Measurements from ENCODE around the gene MAP2K1. TPM values are rescaled to one million over a fixed set of nuclear protein-coding genes. Genes with fewer than 3 reads are reported as not detected.
A peak's percentile ranks its signal among the peaks of the same experiment; 100 is the strongest.

The MAP2K1 gene
- total RNA-seq, 2 experiments from 2014 or later: 33.8 to 34.7 TPM

GRCh38 chr15:66476535-66476934 is 89.8 kb downstream of the MAP2K1 start:
- TF ChIP-seq CTCF (IDR thresholded peaks at IDR 0.05): no peak
- CTCF ChIA-PET: no interaction called here

GRCh38 chr15:66477011-66477410 is 90.3 kb downstream of the MAP2K1 start:
- Histone ChIP-seq H3K4me1 (ENCODE audit: insufficient read depth, low read length) (peaks cover 10% of the 10 kb centered on the region), H3K27ac (ENCODE audit: low read depth in 1 of 2, low read length in 2 of 2) (no peak overlapping the region), H3K4me3 (ENCODE audit: low read length) (no peak overlapping the region), H3K27me3 (ENCODE audit: control insufficient read depth in 1 of 2, insufficient read depth in 2 of 2, low read length in 2 of 2) (no peaks in the 10 kb centered on the region), H3K36me3 (ENCODE audit: insufficient read depth, low read length) (peaks cover 16% of the 10 kb centered on the region), H3K9me3 (ENCODE audit: control insufficient read depth in 1 of 2, insufficient read depth in 1 of 2, low read length in 2 of 2) (no peaks in the 10 kb centered on the region)
- Mint-ChIP-seq H3K4me3 (no peak overlapping the region), H3K27me3 (no peaks in the 10 kb centered on the region), H3K27ac (peak overlapping the region; percentile 40), H3K9me3 (no peaks in the 10 kb centered on the region), H3K36me3 (ENCODE audit: low read depth) (peaks cover 20% of the 10 kb centered on the region), H3K4me1 (ENCODE audit: low read depth) (peaks cover 33% of the 10 kb centered on the region)
- TF ChIP-seq CTCF (IDR thresholded peaks at IDR 0.05): no peak
- DNase-seq: no peak
- intact Hi-C loops (cut with DNase I, micrococcal nuclease): no loop called here
- no peak for ATAC-seq (ENCODE audit: poor library complexity)
- CTCF ChIA-PET: no interaction called here
- POLR2A ChIA-PET: no interaction called here

More at GRCh38 chr15:66476535-66476934, 89.8 kb downstream of the MAP2K1 start:
- Histone ChIP-seq H3K36me3 (ENCODE audit: insufficient read depth, low read length) (peaks cover 12% of the 10 kb centered on the region), H3K4me3 (ENCODE audit: low read length) (no peak overlapping the region), H3K4me1 (ENCODE audit: insufficient read depth, low read length) (peaks cover 14% of the 10 kb centered on the region), H3K27me3 (ENCODE audit: control insufficient read depth in 1 of 2, insufficient read depth in 2 of 2, low read length in 2 of 2) (no peaks in the 10 kb centered on the region), H3K27ac (ENCODE audit: low read depth in 1 of 2, low read length in 2 of 2) (no peak overlapping the region), H3K9me3 (ENCODE audit: control insufficient read depth in 1 of 2, insufficient read depth in 1 of 2, low read length in 2 of 2) (no peaks in the 10 kb centered on the region)
- Mint-ChIP-seq H3K27ac (peak overlapping the region; percentile 40), H3K9me3 (no peaks in the 10 kb centered on the region), H3K27me3 (no peaks in the 10 kb centered on the region), H3K4me3 (no peak overlapping the region), H3K36me3 (ENCODE audit: low read depth) (peaks cover 15% of the 10 kb centered on the region), H3K4me1 (ENCODE audit: low read depth) (peaks cover 38% of the 10 kb centered on the region)
- POLR2A ChIA-PET: no interaction called here
- DNase-seq (no peak), ATAC-seq (ENCODE audit: poor library complexity) (no peak)
- intact Hi-C loops (cut with DNase I, micrococcal nuclease): no loop called here

GRCh38 chr15:66480267-66480666 is 93.6 kb downstream of the MAP2K1 start:
- intact Hi-C loops (cut with DNase I, micrococcal nuclease): no loop called here
- ChIA-PET POLR2A (interaction anchor here (1.0 to 1.1 kb wide), 2 partner anchors 8 to 94 kb away, joined by 3 to 5 read pairs; partner anchors contain the start of gene MAP2K1), CTCF (no interaction called here)
- Mint-ChIP-seq H3K27ac (peak overlapping the region; percentile 5), H3K9me3 (no peaks in the 10 kb centered on the region), H3K4me3 (no peak overlapping the region), H3K27me3 (no peaks in the 10 kb centered on the region), H3K36me3 (ENCODE audit: low read depth) (peaks cover 41% of the 10 kb centered on the region), H3K4me1 (ENCODE audit: low read depth) (peaks cover 17% of the 10 kb centered on the region)
- no peaks in the 10 kb centered on the region for H3K27me3 ChIP-seq (ENCODE audit: control insufficient read depth in 1 of 2, insufficient read depth in 2 of 2, low read length in 2 of 2)
- no peaks in the 10 kb centered on the region for H3K9me3 ChIP-seq (ENCODE audit: control insufficient read depth in 1 of 2, insufficient read depth in 1 of 2, low read length in 2 of 2)
- no peak for TF ChIP-seq CTCF (IDR thresholded peaks at IDR 0.05)
- H3K27ac ChIP-seq (ENCODE audit: low read depth in 1 of 2, low read length in 2 of 2): no peak overlapping the region
- H3K4me1 ChIP-seq (ENCODE audit: insufficient read depth, low read length): no peaks in the 10 kb centered on the region
- ATAC-seq (ENCODE audit: poor library complexity): no peak
- no peak overlapping the region for H3K4me3 ChIP-seq (ENCODE audit: low read length)
- no peak for DNase-seq
- H3K36me3 ChIP-seq (ENCODE audit: insufficient read depth, low read length): peaks cover 38% of the 10 kb centered on the region

Measured in CD4-positive, alpha-beta T cell (primary cell).